PC-3 (cell line): ENCODE results near the gene TGFBR3. TPM values are rescaled to one million over a fixed set of nuclear protein-coding genes. Genes with fewer than 3 reads are reported as not detected.

ENCODE experiments used
- ATAC-seq: fragments of 200-7000 bp; cut with Tn5 transposase; 2 replicates; pipeline ENCODE4 v1.9.1; 2020; ENCODE audit warnings: mild to moderate bottlenecking, moderate library complexity
- BruUV-seq: library from RNA; stranded (reverse); fragments of 400-500 nt; replicated peaks from 2 replicates; lab custom pipeline; 2021; lab: Mats Ljungman, UMichigan
- CTCF ChIA-PET: fragments of 300-600 bp; sonication (Branson Sonifier 250); formaldehyde crosslinking; loops from one replicate; lab custom pipeline; 2022; ENCODE audit warnings: antibody characterized with exemption; lab: Charles Lee
- POLR2A ChIA-PET: fragments of 300-600 bp; sonication (Branson Sonifier 250); formaldehyde crosslinking; loops from one replicate; lab custom pipeline; 2022; ENCODE audit warnings: antibody characterized with exemption; ENCODE audit not compliant: unreplicated experiment; lab: Charles Lee
- DNase-seq: peaks from one replicate; pipeline ENCODE4 v3.0.0-alpha.2; 2015
- H2AFZ ChIP-seq: fragments of 300-600 bp; sonication (generic); 2 replicates; pipeline ENCODE4 v1.6.0; 2016; ENCODE audit warnings: antibody characterized with exemption, low read length
- H3F3A ChIP-seq: fragments of 300-600 bp; sonication (generic); one replicate; pipeline ENCODE4 v1.6.0; 2017; ENCODE audit warnings: antibody characterized with exemption, low read length, control low read depth, mild to moderate bottlenecking; ENCODE audit not compliant: unreplicated experiment
- H3K27ac ChIP-seq: fragments of 300-600 bp; sonication (generic); 2 replicates; pipeline ENCODE4 v1.5.1; 2016; ENCODE audit warnings: mild to moderate bottlenecking, low read length
- H3K27me3 ChIP-seq: fragments of 300-600 bp; sonication (generic); 2 replicates; pipeline ENCODE4 v1.6.1; 2016; ENCODE audit warnings: low read length, mixed read lengths
- H3K36me3 ChIP-seq: fragments of 300-600 bp; sonication (generic); 2 replicates; pipeline ENCODE4 v1.6.1; 2016; ENCODE audit warnings: low read depth, mixed run types, low read length, mixed read lengths
- H3K4me1 ChIP-seq: fragments of 300-600 bp; sonication (generic); 2 replicates; pipeline ENCODE4 v1.5.1; 2016; ENCODE audit warnings: low read length; ENCODE audit not compliant: insufficient read depth
- H3K4me2 ChIP-seq: fragments of 300-600 bp; sonication (generic); 2 replicates; pipeline ENCODE4 v1.6.0; 2016; ENCODE audit warnings: low read length
- H3K4me3 ChIP-seq: fragments of 300-600 bp; sonication (generic); 2 replicates; pipeline ENCODE4 v1.5.1; 2016; ENCODE audit warnings: mild to moderate bottlenecking, low read length, mixed read lengths
- H3K79me2 ChIP-seq: fragments of 300-600 bp; sonication (generic); 2 replicates; pipeline ENCODE4 v1.6.1; 2017; ENCODE audit warnings: low read length, mixed read lengths
- H3K9ac ChIP-seq: fragments of 300-600 bp; sonication (generic); 2 replicates; pipeline ENCODE4 v1.6.0; 2016; ENCODE audit warnings: mild to moderate bottlenecking, low read length
- H3K9me2 ChIP-seq: fragments of 300-600 bp; sonication (generic); replicated peaks from 2 replicates; pipeline ENCODE4 v1.6.1; 2016; ENCODE audit warnings: mixed run types, low read length, mixed read lengths
- H3K9me3 ChIP-seq: fragments of 300-600 bp; sonication (generic); 2 replicates; pipeline ENCODE4 v1.6.1; 2016; ENCODE audit warnings: low read length, mixed read lengths
- H4K20me1 ChIP-seq: fragments of 300-600 bp; sonication (generic); 2 replicates; pipeline ENCODE4 v1.6.1; 2016; ENCODE audit warnings: low read length, mixed read lengths
- EZH2 ChIP-seq: fragments of 300-600 bp; sonication (generic); IDR thresholded peaks from one replicate; pipeline ENCODE4 v1.6.1; 2017; ENCODE audit warnings: antibody characterized with exemption, mild to moderate bottlenecking, low read length; ENCODE audit not compliant: unreplicated experiment
- EZH2phosphoT487 ChIP-seq: fragments of 300-600 bp; sonication (generic); IDR thresholded peaks from 2 replicates; pipeline ENCODE4 v1.6.1; 2018; ENCODE audit warnings: mild to moderate bottlenecking, antibody characterized with exemption, low read length, borderline replicate concordance
- intact Hi-C: fragments of 100-400 bp; cut with micrococcal nuclease; formaldehyde crosslinking; loops from 2 replicates; pipeline ENCODE4 v1.9.0; 2023
- total RNA-seq: library from RNA; depleted of rRNA; stranded (reverse); fragments of >200 nt; gene quantifications from 2 replicates; pipeline ENCODE4 v1.2.3, GENCODE V29; 2014
- TF ChIP-seq, protein P1 (sequence below): fragments of 300-600 bp; sonication (generic); conservative IDR thresholded peaks from 2 replicates; pipeline ENCODE4 v1.5.1; 2017; ENCODE audit warnings: antibody characterized with exemption, low read depth, mild to moderate bottlenecking, low read length

The TGFBR3 gene
- total RNA-seq, 1 experiment from 2014 or later = 2.8 TPM

DNA sequence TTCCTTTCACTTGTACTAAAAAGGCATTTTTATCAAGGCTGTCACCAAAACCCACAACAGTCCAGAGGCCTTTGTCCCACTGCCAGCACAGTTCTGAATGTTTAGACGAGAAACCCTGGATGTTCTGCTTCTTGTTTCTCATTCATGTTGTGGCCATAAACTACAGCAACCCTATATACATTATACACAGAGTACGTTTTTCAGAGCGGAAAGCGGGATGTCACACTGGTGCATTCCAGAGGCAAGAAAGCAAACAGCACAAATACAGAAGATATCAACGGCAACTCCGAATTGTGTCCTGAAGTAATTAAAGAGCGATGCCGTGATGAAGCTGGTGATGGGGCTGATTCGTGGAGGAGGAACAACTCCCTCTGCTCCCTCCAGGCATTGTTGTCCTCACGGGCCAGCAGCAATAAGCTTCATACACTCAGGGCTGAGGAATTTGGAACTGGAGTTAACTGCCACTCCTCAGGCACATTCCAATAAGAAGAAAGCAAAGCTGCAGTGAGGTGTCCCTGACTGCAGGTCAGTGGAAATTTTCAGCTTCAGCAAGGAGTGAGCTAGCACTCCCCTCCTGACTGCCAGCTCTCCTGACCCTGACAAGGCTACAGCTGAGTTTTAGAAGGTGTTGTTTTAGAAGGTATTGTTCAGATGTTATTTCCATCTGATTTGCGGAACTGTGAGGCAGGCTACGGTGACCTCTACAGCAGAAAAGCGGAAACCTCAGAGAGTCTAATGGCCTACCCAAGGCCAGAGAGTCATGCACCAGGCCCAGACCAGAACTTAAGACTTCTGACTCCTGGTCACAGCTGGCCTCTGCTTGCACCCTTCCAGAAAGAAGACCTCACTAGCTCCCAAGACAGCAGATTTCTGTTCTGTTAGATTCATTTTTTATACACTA, 149.0 kb downstream of the TGFBR3 start:
- intact Hi-C loops = loop anchor here (1.0 to 5.0 kb wide), 5 partner anchors 108 to 190 kb away; partner anchors contain the start of gene TGFBR3
- no peaks in the 10 kb centered on the region for H3K36me3 ChIP-seq
- no peaks in the 10 kb centered on the region for H3K27me3 ChIP-seq
- H4K20me1 ChIP-seq = no peaks in the 10 kb centered on the region
- no peaks in the 10 kb centered on the region for H3K9me3 ChIP-seq
- H2AFZ ChIP-seq = peak overlapping the region; percentile 66
- H3F3A ChIP-seq = peaks cover 3% of the 10 kb centered on the region
- H3K79me2 ChIP-seq = no peaks in the 10 kb centered on the region
- H3K4me3 ChIP-seq = peak overlapping the region; percentile 53
- H3K27ac ChIP-seq = peak overlapping the region; percentile 69
- H3K9me2 ChIP-seq = no peaks in the 10 kb centered on the region
- DNase-seq = peak; percentile 96
- ATAC-seq = peak; percentile 85
- POLR2A ChIA-PET = interaction anchor here (0.6 to 0.9 kb wide), 4 partner anchors 108 to 147 kb away, joined by 3 to 5 read pairs (median 3); no protein-coding TSS in a partner anchor
- peak overlapping the region; percentile 77 for H3K4me2 ChIP-seq
- TF ChIP-seq, protein P1, sequence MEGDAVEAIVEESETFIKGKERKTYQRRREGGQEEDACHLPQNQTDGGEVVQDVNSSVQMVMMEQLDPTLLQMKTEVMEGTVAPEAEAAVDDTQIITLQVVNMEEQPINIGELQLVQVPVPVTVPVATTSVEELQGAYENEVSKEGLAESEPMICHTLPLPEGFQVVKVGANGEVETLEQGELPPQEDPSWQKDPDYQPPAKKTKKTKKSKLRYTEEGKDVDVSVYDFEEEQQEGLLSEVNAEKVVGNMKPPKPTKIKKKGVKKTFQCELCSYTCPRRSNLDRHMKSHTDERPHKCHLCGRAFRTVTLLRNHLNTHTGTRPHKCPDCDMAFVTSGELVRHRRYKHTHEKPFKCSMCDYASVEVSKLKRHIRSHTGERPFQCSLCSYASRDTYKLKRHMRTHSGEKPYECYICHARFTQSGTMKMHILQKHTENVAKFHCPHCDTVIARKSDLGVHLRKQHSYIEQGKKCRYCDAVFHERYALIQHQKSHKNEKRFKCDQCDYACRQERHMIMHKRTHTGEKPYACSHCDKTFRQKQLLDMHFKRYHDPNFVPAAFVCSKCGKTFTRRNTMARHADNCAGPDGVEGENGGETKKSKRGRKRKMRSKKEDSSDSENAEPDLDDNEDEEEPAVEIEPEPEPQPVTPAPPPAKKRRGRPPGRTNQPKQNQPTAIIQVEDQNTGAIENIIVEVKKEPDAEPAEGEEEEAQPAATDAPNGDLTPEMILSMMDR = no peak
- no peak for TF ChIP-seq EZH2
- no peak for TF ChIP-seq EZH2phosphoT487
- BruUV-seq = TSS peak; percentile 97
- CTCF ChIA-PET = interaction anchor here (0.6 to 1.4 kb wide), 5 partner anchors 10 to 296 kb away, joined by 3 to 6 read pairs (median 4); partner anchors contain the start of gene TGFBR3
- peak overlapping the region; percentile 16; the same call in 1 of the 2 replicates for H3K9ac ChIP-seq
- H3K4me1 ChIP-seq = peaks cover 43% of the 10 kb centered on the region

DNA sequence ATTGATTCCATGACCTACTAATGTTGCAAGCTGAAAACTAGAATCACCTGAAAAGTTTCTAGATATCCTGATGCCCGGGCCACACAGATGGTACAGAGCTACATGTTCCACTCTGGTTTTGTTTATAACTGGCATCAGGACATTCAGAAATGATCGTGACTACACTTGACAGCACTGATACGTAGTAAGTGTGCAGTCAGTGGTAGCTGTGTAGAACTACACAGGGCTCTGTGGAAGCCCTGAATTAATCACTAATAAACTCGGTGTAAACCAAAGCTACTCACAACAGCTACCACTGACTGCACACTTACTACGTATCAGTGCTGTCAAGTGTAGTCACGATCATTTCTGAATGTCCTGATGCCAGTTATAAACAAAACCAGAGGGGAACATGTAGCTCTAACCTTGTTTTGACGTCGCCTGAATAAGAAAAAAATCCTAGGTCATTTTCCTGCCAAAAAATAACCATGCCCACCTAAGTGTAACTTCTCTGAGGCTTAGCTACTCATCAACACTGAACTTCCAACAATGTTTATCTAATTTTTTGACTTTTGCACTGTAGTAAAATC, 149.7 kb downstream of the TGFBR3 start:
- CTCF ChIA-PET = interaction anchor here (0.6 to 1.4 kb wide), 3 partner anchors 9 to 150 kb away, joined by 4 to 6 read pairs (median 6); partner anchors contain the start of gene TGFBR3
- ATAC-seq = peak; percentile 6; the same call in 1 of the 2 replicates
- H3K27ac ChIP-seq = peak overlapping the region; percentile 69

More for the DNA sequence above, 149.7 kb downstream of the TGFBR3 start:
- POLR2A ChIA-PET = no interaction called here
- H3K27me3 ChIP-seq = no peaks in the 10 kb centered on the region
- H3K9ac ChIP-seq = peak overlapping the region; percentile 16; the same call in 1 of the 2 replicates
- intact Hi-C loops = loop anchor here (2.0 to 5.0 kb wide), 4 partner anchors 109 to 191 kb away; partner anchors contain the start of gene TGFBR3
- no peaks in the 10 kb centered on the region for H3K9me2 ChIP-seq
- peaks cover 3% of the 10 kb centered on the region for H3F3A ChIP-seq
- peaks cover 50% of the 10 kb centered on the region for H3K4me1 ChIP-seq
- H3K36me3 ChIP-seq = no peaks in the 10 kb centered on the region
- no peaks in the 10 kb centered on the region for H4K20me1 ChIP-seq
- TF ChIP-seq EZH2 (no peak), EZH2phosphoT487 (no peak)
- TF ChIP-seq, protein P1 = no peak
- no peaks in the 10 kb centered on the region for H3K79me2 ChIP-seq
- H3K4me2 ChIP-seq = peak overlapping the region; percentile 77
- BruUV-seq = no TSS peak
- no peaks in the 10 kb centered on the region for H3K9me3 ChIP-seq
- peak overlapping the region; percentile 66 for H2AFZ ChIP-seq
- peak overlapping the region; percentile 53 for H3K4me3 ChIP-seq
- DNase-seq = no peak
